ENCODE data around the gene NEURL1B. TPM values are rescaled to one million over a fixed set of nuclear protein-coding genes. Genes with fewer than 3 reads are reported as not detected.

The NEURL1B gene
- polyA plus RNA-seq, 2 of the 4 experiments (the other 2 are of a cell fraction), result 0.89 to 2.1 TPM

GRCh38 chr5:172714491-172715420 is 73.7 kb downstream of the NEURL1B start (continued):
- TF ChIP-seq POLR2A (IDR thresholded peaks at IDR 0.05; ENCODE audit: low read length), result no peak
- peak; percentile 63 for TF ChIP-seq HOXA7 (CRISPR knock-in tag; IDR thresholded peaks at IDR 0.05)
- no peak for TF ChIP-seq NR3C1 (IDR thresholded peaks at IDR 0.05)
- no peak for TF ChIP-seq POLR2AphosphoS2 (conservative IDR thresholded peaks at IDR 0.05; ENCODE audit: low read length)
- TF ChIP-seq RFX5 (IDR thresholded peaks at IDR 0.05), result peak; percentile 51; the same call in 1 of the 2 replicates
- TF ChIP-seq RNF2 (IDR thresholded peaks at IDR 0.05; ENCODE audit: borderline replicate concordance, low read depth), result no peak
- no peak for TF ChIP-seq HDAC2 (IDR thresholded peaks at IDR 0.05)
- peak; percentile 91 for TF ChIP-seq JUNB (IDR thresholded peaks at IDR 0.05)
- TF ChIP-seq BCL3 (IDR thresholded peaks at IDR 0.05), result peak; percentile 93; the same call in 2 of the 3 replicates
- peak; percentile 59 to 60 for TF ChIP-seq RAD21 (conservative IDR thresholded peaks at IDR 0.05 in 1 of 2, IDR thresholded peaks at IDR 0.05 in 1 of 2)
- peak; percentile 23 to 76; a peak in 2 of 4 replicates for TF ChIP-seq CEBPB (IDR thresholded peaks at IDR 0.05)
- no peak; the same call in none of the 2 replicates for TF ChIP-seq ZSCAN20 (CRISPR knock-in tag; IDR thresholded peaks at IDR 0.05)
- TF ChIP-seq ESRRA (IDR thresholded peaks at IDR 0.05; ENCODE audit: borderline replicate concordance, low read length), result 0 out of 2 replicates have a peak, but pooled peaks have one; percentile 53
- TF ChIP-seq JUN (IDR thresholded peaks at IDR 0.05), result peak; percentile 97 to 99
- peak; percentile 27 for TF ChIP-seq FOXS1 (CRISPR knock-in tag; IDR thresholded peaks at IDR 0.05)
- no peak for TF ChIP-seq CBX2 (IDR thresholded peaks at IDR 0.05; ENCODE audit: borderline replicate concordance, low read depth)
- peak; percentile 92 for TF ChIP-seq HOXB5 (CRISPR knock-in tag; IDR thresholded peaks at IDR 0.05)
- TF ChIP-seq BHLHE40 (IDR thresholded peaks at IDR 0.05; ENCODE audit: low read depth, low read length), result no peak
- 0 out of 2 replicates have a peak, but pooled peaks have one; percentile 46 for TF ChIP-seq MAZ (IDR thresholded peaks at IDR 0.05; ENCODE audit: borderline replicate concordance, low read depth, low read length)
- TF ChIP-seq MYC (IDR thresholded peaks at IDR 0.05; ENCODE audit: borderline replicate concordance, low read length), result peak; percentile 42
- peak; percentile 75 for TF ChIP-seq HOXB13 (CRISPR knock-in tag; IDR thresholded peaks at IDR 0.05; ENCODE audit: low read depth)
- peak; percentile 77 for TF ChIP-seq RARB (CRISPR knock-in tag; IDR thresholded peaks at IDR 0.05)
- no peak for TF ChIP-seq ELK1 (IDR thresholded peaks at IDR 0.05; ENCODE audit: low read depth, low read length)

- 54% methylated on average over 6 of the region's 6 CpGs for WGBS (ENCODE audit: missing lambda C conversion rate)
- H3K27ac ChIP-seq, result peak overlapping the region; percentile 98
- H3K4me3 ChIP-seq, result no peak overlapping the region
- H3K4me2 ChIP-seq, result peak overlapping the region; percentile 65
- H3K4me1 ChIP-seq, result peaks cover 45% of the 10 kb centered on the region
- FAIRE-seq, result no peak
- no peak for DNase-seq (ENCODE audit: low read depth in 1 of 2, low spot score in 1 of 2)
- ATAC-seq, result peak; percentile 12 to 16
- POLR2A ChIA-PET, result interaction anchor here (0.5 to 1.6 kb wide), 12 partner anchors 43 to 244 kb away, joined by 3 to 68 read pairs (median 6); partner anchors contain the start of genes DUSP1 and RPL26L1
- CTCF ChIA-PET, result interaction anchor here (0.6 to 11.9 kb wide), 36 partner anchors 9 to 587 kb away, joined by 3 to 480 read pairs (median 7); partner anchors contain the start of genes DUSP1 and RPL26L1
- no peaks in the 10 kb centered on the region for H3K9me3 ChIP-seq
- TF ChIP-seq MYC (IDR thresholded peaks at IDR 0.05; ENCODE audit: borderline replicate concordance, low read length), result no peak
- TF ChIP-seq E2F6 (IDR thresholded peaks at IDR 0.05; ENCODE audit: borderline replicate concordance, low read depth), result no peak
- no peak for TF ChIP-seq CHD2 (IDR thresholded peaks at IDR 0.05; ENCODE audit: low read length, partially characterized antibody)
- TF ChIP-seq TP53 (CRISPR knock-in tag; IDR thresholded peaks at IDR 0.05), result peak; percentile 80; the same call in 1 of the 2 replicates
- TF ChIP-seq MAZ (IDR thresholded peaks at IDR 0.05; ENCODE audit: borderline replicate concordance, low read depth, low read length), result no peak
- no peak for TF ChIP-seq ZNF302 (CRISPR knock-in tag; IDR thresholded peaks at IDR 0.05)
- peak; percentile 91 for TF ChIP-seq HOXB5 (CRISPR knock-in tag; IDR thresholded peaks at IDR 0.05)
- no peak for TF ChIP-seq POLR2AphosphoS2 (conservative IDR thresholded peaks at IDR 0.05; ENCODE audit: low read length)
- no peak for TF ChIP-seq KDM5A (IDR thresholded peaks at IDR 0.05)
- no peak for TF ChIP-seq SREBF2 (IDR thresholded peaks at IDR 0.05)
- TF ChIP-seq GATA3 (IDR thresholded peaks at IDR 0.05; ENCODE audit: borderline replicate concordance), result no peak
- TF ChIP-seq FOXS1 (CRISPR knock-in tag; IDR thresholded peaks at IDR 0.05), result peak; percentile 81
- no peak for TF ChIP-seq BHLHE40 (IDR thresholded peaks at IDR 0.05; ENCODE audit: low read depth, low read length)
- no peak for TF ChIP-seq CBX8 (IDR thresholded peaks at IDR 0.05)
- no peak for TF ChIP-seq RAD21 (conservative IDR thresholded peaks at IDR 0.05 in 1 of 2, IDR thresholded peaks at IDR 0.05 in 1 of 2)
- TF ChIP-seq MAFK (IDR thresholded peaks at IDR 0.05; ENCODE audit: partially characterized antibody), result no peak
- no peak for TF ChIP-seq NFE2L2 (conservative IDR thresholded peaks at IDR 0.05; ENCODE audit: low read length)
- no peak for TF ChIP-seq HMGXB4 (CRISPR knock-in tag; IDR thresholded peaks at IDR 0.05; ENCODE audit: borderline replicate concordance)
- no peak for TF ChIP-seq ZC3H11A (IDR thresholded peaks at IDR 0.05)
These were observed 74.3 kb downstream of the NEURL1B start for GRCh38 chr5:172715421-172715780.

Measured in A549 (cell line).